T47D (cell line): ENCODE results near the gene SCART1.
"Not testable (repeated sequence)": the region's sequence is repeated elsewhere in the genome, so short reads cannot be mapped to it uniquely, and the experiment has no call there.

Source experiments
- DNase-seq, 2 experiments: peaks; one replicate each; pipeline versions ENCODE4 v3.0.0 to v3.0.0-alpha.2; 2011 to 2012; ENCODE audit warnings: low read depth in 1 of 2, low spot score in 1 of 2
- JUND ChIP-seq: IDR thresholded peaks from 2 replicates; pipeline ENCODE4 v1.6.1; 2012; ENCODE audit warnings: low read depth
- in situ Hi-C: cut with HindIII; loops from 2 replicates; pipeline ENCODE4 v1.10.0; 2016; ENCODE audit warnings: low sequenced_read_pairs, low pct_unique_long_range_greater_than_20kb

Gene SCART1

DNA sequence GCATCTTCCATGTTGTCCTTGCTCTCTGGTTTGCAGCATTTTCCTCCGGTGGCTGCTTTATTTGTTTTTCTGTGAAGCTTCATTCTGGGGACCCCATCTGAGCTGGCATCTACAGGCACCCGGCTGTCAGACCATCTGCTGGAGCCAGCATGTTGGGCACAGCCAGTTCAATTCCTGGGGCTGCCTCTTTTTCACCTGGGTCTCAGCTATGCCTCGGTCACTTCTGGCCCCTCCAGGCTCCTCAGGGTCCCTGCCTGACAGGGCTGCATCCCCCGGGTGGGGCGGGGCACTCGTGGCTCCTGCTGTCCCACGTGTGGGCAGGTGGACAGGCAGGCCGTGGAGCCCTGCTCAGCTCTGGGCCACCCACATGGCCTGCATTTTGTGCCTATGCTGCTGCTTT is 8.1 kb downstream of the SCART1 start:
- in situ Hi-C loops = no loop called here
- no peak for DNase-seq
- no peak for TF ChIP-seq JUND

DNA sequence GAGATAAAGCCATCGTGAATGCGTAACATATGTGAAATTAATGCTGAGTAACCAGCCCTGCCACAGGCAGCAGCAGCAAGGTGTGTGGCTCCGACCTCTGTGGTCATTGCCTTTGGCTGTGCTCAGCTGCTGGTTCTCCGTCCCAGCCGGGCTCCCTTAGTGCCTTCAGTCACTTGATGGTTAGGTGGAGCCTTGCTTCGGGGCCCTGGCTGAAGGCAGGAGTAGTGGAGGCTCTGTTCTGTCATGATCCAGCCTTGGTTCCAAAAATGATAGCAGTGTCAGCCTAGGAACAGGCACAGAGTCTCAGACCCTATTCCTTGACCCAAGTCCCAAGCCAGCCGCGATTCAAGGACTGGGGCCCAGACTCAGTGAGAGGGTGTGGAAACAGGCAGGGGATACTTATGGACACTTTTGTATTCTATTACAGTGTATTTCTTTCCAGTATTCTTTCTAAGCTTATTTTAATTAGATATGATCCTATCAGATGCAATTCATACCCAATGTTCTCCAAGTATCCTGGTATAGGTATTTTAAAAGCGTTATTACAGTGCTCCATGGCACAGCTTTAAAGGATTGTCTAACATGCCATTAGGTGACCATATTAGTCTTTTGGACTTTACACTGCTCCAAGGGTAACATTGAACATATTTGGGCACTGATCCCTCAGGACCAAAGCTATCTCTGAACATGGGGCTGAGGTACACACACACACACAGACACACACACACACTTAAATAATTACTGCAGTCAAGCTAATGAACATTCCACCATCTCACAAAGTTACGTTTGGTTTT is 9.0 kb downstream of the SCART1 start:
- in situ Hi-C loops = no loop called here
- DNase-seq = no peak
- TF ChIP-seq JUND = no peak

- no peak for TF ChIP-seq JUND
- DNase-seq = no peak
- in situ Hi-C loops = no loop called here
These were observed 10.9 kb downstream of the SCART1 start for GRCh38 chr10:133464582-133465031.

- TF ChIP-seq JUND = no peak
- in situ Hi-C loops = no loop called here
- DNase-seq = no peak
These were observed 11.6 kb downstream of the SCART1 start for GRCh38 chr10:133465191-133465949.

DNA sequence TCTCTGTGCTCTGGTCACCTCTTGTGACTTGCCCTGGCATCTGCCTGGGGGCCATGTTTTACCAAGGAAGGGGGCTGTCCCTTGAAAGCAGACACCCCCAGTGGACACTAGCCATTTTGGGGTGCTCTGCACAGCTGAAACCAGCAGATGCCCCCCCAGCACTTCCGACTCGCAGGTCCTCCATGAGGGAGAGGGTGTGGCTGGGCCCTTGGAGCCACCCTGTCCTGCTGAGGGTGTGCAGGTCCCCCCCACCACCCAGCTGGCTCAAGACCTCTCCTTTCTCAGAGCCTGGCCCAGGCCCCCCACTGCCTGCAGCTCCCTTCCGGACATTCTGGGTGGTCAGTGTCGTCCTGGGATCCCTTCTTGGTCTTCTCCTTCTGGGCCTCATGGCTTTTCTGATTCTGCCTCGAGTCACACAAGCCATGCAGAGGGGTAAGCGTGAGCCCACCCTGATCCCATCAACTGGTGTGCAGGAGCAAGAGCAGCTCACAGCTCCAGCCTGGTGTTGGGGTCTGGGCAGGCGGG is 12.3 kb downstream of the SCART1 start:
- in situ Hi-C loops = no loop called here
- no peak for TF ChIP-seq JUND
- no peak for DNase-seq

- no peak for DNase-seq
- in situ Hi-C loops = no loop called here
- no peak for TF ChIP-seq JUND
These were observed 13.0 kb downstream of the SCART1 start for GRCh38 chr10:133466683-133467275.

GRCh38 chr10:133467286-133467911 is 13.7 kb downstream of the SCART1 start:
- in situ Hi-C loops = no loop called here

DNA sequence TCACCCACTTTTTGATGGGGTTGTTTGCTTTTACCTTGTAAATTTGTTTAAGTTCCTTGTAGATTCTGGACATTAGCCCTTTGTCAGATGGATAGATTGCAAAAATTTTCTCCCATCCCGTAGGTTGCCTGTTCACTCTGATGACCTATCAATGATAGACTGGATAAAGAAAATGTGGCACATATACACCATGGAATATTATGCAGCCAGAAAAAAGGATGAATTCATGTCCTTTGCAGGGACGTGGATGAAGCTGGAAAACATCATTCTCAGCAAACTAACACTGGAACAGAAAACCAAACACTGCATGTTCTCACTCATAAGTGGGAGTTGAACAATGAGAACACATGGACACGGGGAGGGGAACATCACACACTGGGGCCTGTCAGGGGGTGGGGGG is 15.5 kb downstream of the SCART1 start:
- DNase-seq, in situ Hi-C loops: not testable (repeated sequence)

More at GRCh38 chr10:133467286-133467911, 13.7 kb downstream of the SCART1 start:
- no peak for TF ChIP-seq JUND
- no peak for DNase-seq

DNA sequence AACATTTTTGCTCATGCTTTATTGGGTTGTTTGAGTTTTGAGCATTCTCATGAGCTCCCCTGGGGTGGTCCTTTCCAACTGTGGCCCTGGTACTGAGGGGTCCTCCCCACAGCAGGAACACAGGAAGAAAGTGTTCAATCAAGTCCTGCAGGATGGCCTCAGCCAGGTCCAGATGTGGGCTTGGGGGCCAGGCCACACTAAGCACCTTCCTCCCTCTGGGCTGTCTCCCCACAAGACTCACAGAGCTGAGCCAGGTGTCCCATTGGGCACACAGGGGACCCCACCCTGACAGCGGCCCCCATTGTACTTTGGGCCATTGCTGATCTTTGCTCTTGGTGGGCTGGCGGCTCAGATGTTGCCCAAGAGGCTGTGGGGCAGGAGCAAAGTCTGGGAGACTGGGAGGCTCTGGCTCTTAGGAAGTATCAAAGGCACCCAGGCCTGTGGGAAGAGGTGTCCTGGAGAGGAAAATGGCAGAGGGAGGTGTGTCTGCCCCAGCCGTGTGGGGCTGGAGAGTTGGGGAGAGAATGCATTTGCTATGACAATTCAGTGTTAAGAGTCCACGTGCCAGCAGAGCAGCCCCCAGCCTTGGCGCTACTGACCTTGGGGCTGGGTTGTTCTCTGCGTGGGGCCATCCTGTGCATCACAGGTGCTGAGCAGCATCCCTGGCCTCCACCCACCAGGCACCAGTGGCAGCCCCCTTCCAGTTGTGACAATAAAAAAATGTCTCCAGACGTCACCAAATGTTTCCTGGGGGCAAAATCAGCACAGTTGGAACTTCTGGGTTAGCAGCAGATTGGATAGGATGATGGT is 17.8 kb downstream of the SCART1 start:
- DNase-seq = no peak
- in situ Hi-C loops = no loop called here
- no peak for TF ChIP-seq JUND

DNA sequence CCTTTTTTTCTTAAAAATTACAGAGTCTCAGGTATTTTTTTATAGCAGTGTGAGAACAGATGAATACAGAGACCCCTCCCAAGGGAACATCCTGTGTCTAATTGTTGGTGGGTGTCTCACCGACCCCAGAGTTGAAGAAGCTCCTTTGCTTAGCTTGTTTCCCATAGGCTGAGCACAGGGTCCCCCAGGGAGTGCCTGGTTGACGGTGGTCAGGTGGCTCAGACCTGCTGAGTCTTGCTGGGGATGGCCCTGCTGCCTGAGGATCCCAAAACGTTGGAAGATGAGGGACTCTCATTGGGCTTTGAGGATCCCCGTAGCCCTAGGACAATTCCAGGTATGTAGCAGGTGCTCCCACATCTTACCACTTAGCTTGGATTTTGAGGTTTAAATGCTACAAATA is 19.5 kb downstream of the SCART1 start:
- DNase-seq = no peak
- no peak for TF ChIP-seq JUND
- in situ Hi-C loops = no loop called here

DNA sequence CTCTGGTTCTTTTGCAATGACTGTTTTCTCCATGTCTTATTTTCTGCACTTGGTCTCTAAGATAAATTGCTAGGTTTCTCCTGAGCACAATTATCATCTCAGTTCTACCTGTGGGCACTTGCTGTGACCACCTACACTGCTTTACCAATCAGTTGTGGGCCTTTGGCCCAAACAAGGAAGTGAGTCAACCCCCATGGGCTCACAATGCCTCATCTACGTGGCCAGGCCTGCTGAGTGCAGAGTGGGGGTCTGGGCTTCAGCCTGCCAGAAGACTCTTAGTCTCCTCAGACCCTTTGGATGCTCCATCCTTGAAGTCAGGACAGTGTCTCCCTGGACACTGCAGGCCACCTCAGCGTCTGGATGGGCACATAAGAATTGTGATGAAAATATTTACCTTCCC is 20.3 kb downstream of the SCART1 start:
- TF ChIP-seq JUND = no peak
- in situ Hi-C loops = no loop called here
- DNase-seq = no peak

DNA sequence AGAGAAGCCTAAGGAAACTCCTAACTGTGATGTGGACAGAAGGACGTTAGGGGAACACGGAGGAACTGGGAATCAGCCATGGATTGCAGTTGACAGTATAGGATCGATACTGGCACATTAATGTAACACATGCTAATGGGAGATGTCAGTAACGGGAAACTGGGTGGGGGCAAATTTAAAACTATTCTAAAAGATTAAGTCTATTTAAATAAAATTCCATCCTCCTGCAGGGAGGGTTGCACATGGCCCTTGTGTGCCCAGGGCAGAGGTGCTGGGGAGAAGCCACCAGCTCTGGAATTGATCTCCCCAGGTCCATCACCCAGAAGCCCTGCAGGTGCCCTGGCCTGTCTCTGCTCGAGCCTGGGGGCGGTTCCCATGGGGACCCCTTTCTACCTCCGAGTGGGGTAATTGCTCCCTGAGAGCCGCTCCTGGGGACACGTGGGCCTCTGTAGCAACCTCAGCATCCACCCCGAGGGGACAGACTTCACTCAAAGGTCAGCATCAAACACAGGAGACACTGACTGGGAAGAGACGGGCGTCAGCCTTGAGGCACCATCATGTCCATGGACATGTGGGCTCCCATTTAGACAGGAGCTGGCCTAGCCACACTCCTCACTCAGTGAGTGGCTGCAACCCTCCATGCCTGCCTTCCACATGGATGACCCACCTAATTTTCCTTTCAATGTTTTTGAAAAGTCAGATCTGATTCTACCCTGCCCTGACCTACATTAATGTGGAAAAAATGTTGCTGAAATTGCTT is 21.1 kb downstream of the SCART1 start:
- DNase-seq = no peak
- in situ Hi-C loops = no loop called here
- no peak for TF ChIP-seq JUND
